HG02759 (cell line): Measurements from ENCODE around the gene CNPY3.
A peak's percentile ranks its signal among the peaks of the same experiment; 100 is the strongest.
"Not testable (repeated sequence)": the region's sequence is repeated elsewhere in the genome, so short reads cannot be mapped to it uniquely, and the experiment has no call there.

Experiments used
- ATAC-seq: cut with Tn5 transposase; IDR thresholded peaks from one replicate; pipeline ENCODE4 v1.9.1; 2021; ENCODE audit warnings: mild to moderate bottlenecking, moderate library complexity; ENCODE audit not compliant: unreplicated experiment

Gene CNPY3

DNA sequence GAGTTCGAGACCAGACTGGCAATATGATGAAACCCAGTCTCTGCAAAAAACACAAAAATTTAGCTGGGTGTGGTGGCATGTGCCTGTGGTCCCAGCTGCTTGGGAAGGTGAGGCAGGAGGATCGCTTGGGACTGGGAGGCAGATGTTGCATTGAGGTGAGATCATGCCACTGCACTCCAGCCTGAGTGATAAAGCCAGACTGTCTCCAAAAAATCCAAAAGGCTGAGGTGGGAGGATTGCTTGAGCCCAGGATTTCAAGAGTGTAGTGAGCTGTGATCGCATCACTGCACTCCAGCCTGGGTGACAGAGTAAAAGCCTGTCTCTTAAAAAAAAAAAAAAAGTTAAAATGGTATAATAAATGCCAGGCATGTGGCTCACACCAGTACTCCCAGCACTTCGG, 14.7 kb upstream of the CNPY3 start:
- no peak for ATAC-seq

DNA sequence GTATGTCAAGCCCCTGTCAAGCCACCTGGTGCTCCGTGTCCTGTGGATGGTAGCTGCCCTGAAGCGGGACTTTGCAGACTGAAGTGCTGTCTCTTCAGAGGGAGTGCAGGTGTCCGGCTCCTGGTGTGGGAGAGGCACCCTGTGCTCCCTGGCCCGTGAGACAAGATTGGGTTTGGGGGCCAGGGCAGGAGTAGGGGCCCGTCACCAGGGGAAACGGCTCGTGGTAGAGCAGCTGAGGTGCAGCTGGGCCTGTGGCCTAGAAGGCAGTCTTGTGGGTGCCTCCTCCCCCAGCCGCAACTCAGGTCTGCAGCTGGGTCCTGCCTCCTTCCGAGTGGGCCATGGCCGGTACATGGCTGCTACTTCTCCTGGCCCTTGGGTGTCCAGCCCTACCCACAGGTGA, 13.5 kb upstream of the CNPY3 start, which contains the start of gene PTCRA:
Gene PTCRA (plus strand): TSS at position 322 of the 400 bp plus-strand sequence. CDS start 17 bp downstream, at position 339.
- no peak for ATAC-seq

- no peak for ATAC-seq
Measured at GRCh38 chr6:42916288-42916687, 13.0 kb upstream of the CNPY3 start.

DNA sequence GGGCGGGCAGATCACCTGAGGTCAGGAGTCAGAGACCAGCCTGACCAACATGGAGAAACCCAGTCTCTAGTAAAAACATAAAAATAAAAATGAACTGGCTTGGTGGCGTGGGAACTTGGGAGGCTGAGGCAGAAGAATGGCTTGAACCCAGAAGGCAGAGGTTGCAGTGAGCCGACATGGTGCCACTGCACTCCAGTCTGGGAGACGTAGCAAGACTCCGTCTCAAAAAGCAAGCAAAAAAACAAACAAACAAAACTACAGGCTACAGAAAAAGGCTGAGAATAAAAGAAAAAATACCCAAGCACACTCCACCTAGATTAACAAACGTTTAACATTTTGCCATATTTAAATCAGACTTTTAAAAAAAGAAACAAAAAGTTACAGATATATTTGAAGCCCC, 7.5 kb upstream of the CNPY3 start:
- no peak for ATAC-seq

DNA sequence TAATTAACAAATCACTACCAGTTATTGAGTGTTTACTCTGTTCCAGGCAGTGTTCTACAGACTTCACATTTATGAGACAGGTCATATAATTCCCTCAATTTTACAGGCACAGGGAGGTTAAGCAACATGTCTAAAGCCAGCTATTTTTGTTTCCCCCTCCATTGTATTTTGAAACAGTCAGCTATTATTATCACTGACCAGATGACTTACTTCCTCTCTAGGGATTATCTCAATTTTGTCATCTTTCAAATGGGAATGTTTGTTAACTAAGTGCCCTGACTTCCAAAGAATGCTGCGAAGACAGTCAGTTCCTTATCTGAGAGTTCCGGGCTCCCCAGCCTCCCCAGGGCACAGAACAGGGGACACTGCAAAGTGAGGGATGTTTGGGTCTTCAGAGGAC, 5.6 kb upstream of the CNPY3 start:
- no peak for ATAC-seq

GRCh38 chr6:42925248-42925857, 3.9 kb upstream of the CNPY3 start:
- no peak for ATAC-seq

DNA sequence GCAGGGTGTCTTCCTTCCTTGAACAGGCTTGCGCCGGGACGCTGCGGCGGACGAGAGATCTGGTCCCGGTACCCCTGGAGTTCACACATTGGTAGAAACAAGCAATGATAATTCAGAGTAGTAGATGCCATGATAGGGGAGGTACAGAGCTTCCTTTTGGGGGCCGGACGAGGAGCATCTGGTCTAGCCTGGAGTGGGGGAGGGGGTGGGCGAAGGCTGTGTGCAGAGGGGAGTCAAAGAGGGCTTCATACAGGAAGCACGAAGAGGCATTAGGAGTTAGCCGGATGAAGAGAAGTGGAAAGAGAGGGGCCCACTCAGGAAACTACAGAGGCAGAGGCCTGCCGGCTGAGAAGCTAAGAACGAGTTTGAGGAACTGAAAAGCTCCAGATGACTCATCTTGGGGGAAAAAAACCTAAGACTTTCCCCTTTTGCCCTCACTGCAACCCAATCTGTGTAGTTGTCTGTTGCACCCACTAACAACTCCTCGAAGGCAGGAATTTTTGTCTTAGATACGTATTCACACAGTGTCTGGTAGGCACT, 611 bp downstream of the CNPY3 start:
- ATAC-seq = peak; percentile 50

GRCh38 chr6:42932412-42932811, 3.1 kb downstream of the CNPY3 start:
- ATAC-seq = no peak

GRCh38 chr6:42933205-42933604, 3.9 kb downstream of the CNPY3 start:
- ATAC-seq = no peak

DNA sequence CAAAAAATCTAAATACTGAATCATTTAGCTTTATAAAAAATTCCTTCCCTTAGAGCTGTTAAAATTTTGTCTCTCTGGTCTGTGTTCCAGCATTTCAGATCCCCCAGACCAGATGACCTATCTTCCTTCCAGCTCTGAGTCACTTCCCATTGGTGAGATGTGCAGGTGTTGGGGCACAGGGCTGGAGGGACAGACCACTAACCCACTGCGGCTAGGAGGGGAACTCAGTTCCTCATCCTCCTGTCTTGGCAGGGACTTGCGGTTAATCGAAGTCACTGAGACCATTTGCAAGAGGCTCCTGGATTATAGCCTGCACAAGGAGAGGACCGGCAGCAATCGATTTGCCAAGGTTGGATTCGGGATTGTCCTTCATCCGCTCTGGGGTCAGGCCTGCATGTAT, 6.0 kb downstream of the CNPY3 start:
- ATAC-seq = no peak

DNA sequence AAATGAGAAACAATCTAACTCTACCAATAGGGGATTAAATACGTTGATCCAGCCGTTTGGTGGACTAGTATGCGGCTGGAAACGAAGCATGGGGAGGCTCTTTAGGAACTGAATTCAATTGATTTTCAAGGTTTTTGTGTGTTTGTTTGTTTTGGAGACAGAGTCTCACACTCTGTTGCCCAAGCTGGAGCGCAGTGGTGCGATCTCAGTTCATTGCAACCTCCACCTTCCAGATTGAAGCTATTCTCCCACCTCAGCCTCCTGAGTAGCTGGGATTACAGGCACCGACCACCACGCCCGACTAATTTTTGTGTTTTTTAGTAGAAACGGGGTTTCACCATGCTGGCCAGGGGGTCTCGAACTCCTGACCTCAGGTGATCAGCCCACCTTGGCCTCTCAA, 7.1 kb downstream of the CNPY3 start:
- ATAC-seq = no peak

- ATAC-seq = no peak
Measured at GRCh38 chr6:42937548-42938427, 8.5 kb downstream of the CNPY3 start.

DNA sequence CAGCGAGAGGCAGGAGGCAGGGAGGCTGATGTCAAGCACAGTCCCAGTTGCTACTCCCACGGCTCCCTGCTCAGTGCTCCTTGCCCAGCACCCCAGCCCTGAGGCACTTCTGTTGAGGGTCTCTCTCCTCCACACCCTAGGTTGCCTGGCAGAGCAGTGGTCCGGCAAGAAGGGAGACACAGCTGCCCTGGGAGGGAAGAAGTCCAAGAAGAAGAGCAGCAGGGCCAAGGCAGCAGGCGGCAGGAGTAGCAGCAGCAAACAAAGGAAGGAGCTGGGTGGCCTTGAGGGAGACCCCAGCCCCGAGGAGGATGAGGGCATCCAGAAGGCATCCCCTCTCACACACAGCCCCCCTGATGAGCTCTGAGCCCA, 9.1 kb downstream of the CNPY3 start:
- ATAC-seq = no peak

DNA sequence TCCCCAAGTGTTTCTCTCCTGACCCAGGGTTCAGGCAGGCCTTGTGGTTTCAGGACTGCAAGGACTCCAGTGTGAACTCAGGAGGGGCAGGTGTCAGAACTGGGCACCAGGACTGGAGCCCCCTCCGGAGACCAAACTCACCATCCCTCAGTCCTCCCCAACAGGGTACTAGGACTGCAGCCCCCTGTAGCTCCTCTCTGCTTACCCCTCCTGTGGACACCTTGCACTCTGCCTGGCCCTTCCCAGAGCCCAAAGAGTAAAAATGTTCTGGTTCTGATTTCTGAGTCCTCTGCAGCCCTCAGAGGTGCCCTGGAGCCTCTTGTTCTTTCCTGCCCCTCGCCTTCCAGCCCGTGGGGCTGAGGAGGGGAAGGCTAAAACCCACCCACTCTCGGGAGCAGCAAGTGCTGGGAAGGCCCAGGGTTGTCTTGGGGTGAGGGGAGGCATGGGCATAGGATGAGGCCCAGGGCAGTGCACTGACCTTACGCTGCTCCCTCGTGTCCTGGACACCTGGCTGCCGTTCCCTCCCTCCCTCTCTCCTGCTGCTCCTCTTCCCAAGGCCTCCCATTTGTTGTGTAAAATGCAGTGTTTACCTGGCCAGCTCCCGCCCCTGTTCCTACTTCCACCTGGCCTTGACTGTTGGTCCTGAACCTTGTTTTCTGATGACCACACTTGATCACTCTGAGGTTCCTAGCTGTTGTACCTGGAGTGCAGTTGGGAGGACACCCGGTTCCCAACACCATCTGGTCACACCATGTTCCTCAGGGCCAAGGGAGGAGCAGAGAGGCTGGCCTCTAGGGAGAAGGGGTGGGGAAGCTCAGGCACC, 9.9 kb downstream of the CNPY3 start:
- ATAC-seq = no peak

GRCh38 chr6:42939810-42940167, 10.5 kb downstream of the CNPY3 start:
- no peak for ATAC-seq

GRCh38 chr6:42940493-42941045, 11.3 kb downstream of the CNPY3 start:
- no peak for ATAC-seq

GRCh38 chr6:42941356-42941755, 12.1 kb downstream of the CNPY3 start:
- ATAC-seq = not testable (repeated sequence)

GRCh38 chr6:42942444-42942843, 13.2 kb downstream of the CNPY3 start:
- ATAC-seq = no peak

DNA sequence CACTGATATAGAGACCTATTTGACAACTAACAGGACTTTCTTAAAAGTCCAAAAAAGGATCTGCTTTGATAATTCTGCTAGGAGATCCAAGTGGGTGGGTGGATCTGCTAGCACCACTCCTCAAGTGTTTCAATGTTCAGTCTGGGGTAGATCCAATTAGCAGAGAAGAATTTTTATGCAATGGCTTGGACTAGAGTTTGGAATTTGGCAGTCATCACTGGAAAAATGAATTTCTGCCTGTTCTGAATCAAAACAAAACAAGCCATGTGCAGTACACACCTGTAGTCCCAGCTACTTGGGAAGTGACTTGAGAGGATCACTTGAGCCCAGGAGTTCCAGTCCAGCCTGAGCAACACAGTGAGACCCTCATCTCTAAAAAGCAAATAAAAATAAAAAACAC, 18.7 kb downstream of the CNPY3 start:
- ATAC-seq = no peak

DNA sequence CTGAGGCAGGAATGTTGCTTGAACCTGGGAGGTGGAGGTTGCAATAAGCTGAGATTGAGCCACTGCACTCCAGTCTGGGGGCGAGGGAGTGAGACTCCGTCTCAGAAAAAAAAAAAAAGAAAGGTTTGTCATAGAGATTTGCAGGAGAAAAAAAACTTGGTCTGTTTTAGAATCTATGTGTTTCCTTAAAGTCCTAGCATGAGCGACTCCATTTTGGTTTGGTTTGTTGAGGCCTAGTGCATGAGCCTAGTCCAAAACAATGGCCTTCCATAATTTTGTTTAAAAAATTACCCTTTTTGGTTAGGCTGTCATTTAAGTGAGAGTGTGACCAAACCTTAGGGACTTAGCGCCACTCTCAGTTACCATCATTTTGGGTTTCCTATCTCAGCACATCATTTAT, 23.1 kb downstream of the CNPY3 start:
- ATAC-seq = no peak

DNA sequence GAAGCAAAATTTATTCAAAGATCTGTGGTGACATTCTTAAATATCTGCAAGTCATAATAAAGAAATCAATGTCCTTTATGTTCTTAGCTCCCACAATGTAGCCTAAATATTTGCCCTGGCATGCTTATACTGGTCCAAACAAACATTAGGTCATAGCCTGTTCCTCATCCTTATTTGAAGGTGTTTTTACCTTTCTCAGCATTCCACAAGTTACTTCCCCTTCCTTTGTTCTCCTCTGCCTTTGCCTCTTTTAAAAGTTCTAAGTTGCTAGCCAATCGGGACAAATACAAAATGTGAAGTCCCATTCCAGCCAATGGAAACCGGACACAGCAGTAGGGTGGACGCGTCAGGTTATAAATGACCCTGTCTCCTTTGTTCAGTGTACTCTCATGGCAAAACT, 25.1 kb downstream of the CNPY3 start:
- not testable (repeated sequence) for ATAC-seq
